ENCODE data around the gene PSMA1. TPM values are rescaled to one million over a fixed set of nuclear protein-coding genes. Genes with fewer than 3 reads are reported as not detected.

The PSMA1 gene
- 111 and 175 TPM in 2 replicates for total RNA-seq

GRCh38 chr11:14519917-14520746, at the start of gene PSMA1:
TSS of gene PSMA1 (minus strand) at chr11:14520386. CDS start at chr11:14520299, 87 bp downstream.

DNA sequence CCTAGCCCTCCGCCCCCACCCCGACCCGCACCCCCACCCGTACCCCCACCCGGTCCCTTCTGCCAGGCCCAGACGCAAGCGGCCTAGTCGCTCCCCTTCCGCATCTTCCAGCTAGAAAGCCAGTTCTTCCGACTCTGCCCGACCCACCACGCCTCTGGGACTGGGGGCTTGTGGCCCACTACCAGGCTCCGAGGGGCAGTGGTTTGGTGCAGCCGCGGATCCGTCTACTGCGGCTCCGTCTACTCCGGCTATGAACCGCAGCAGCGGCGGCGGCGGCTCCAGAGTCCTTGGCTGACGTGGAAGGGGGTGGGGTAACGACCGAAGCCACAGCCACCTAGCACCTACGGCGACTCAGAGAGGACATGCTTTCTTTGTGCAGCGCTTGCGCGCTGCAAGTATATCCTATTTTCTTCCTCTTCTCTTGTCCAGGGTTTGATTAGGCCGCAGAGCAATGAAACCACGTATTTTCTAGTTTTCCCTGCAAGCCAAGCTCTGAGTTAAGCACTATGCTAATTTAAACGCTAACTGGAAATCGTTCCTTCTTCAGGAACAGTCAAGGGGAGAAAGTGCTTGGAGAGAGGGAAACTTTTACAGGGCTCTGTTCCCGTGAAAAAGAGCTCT, 20.5 kb downstream of the PSMA1 start, which contains the start of gene COPB1:
TSS of gene COPB1 (minus strand) at position 252 of the 621 bp plus-strand sequence. CDS start 883 bp downstream, outside the sequence.

Other genes with a start within 250 kb of the PSMA1 start
- gene RRAS2, start 161.2 kb downstream of the PSMA1 start, total RNA-seq = 175 and 231 TPM in 2 replicates
- 357 and 359 TPM in 2 replicates for gene COPB1, start 20.6 kb downstream of the PSMA1 start, total RNA-seq
- gene PDE3B, start 123.4 kb upstream of the PSMA1 start, total RNA-seq = under 0.01 and 0.28 TPM in 2 replicates